Measurements from ENCODE around the gene LBX1.

The LBX1 gene, protein sequence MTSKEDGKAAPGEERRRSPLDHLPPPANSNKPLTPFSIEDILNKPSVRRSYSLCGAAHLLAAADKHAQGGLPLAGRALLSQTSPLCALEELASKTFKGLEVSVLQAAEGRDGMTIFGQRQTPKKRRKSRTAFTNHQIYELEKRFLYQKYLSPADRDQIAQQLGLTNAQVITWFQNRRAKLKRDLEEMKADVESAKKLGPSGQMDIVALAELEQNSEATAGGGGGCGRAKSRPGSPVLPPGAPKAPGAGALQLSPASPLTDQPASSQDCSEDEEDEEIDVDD

GRCh38 chr10:101229266-101230182 lies at the start of gene LBX1:
TSS of gene LBX1 (minus strand) at chr10:101229463. CDS start at chr10:101228815, 648 bp downstream.
- peak; percentile 29 to 34 for DNase-seq

GRCh38 chr10:101273741-101274140 lies 44.5 kb upstream of the LBX1 start:
- DNase-seq: no peak

DNA sequence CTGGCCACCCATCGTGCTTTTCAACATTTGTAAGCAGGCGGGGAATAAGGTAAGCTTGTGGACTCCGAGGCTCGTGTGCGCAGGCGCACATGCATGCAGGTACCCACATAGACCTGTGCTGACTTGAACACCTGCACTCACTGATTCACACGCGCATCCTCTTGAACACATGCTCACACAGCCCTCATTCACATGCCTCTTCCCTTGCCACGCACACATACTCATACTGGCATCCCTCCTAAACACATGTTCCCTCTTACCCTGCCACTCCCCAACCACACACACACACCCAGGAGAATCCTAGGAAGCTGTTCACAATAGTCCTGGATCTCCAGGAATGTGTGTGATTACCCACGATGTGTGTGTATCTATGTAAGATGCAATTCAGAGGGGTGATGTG lies 44.1 kb upstream of the LBX1 start:
- no peak for DNase-seq

DNA sequence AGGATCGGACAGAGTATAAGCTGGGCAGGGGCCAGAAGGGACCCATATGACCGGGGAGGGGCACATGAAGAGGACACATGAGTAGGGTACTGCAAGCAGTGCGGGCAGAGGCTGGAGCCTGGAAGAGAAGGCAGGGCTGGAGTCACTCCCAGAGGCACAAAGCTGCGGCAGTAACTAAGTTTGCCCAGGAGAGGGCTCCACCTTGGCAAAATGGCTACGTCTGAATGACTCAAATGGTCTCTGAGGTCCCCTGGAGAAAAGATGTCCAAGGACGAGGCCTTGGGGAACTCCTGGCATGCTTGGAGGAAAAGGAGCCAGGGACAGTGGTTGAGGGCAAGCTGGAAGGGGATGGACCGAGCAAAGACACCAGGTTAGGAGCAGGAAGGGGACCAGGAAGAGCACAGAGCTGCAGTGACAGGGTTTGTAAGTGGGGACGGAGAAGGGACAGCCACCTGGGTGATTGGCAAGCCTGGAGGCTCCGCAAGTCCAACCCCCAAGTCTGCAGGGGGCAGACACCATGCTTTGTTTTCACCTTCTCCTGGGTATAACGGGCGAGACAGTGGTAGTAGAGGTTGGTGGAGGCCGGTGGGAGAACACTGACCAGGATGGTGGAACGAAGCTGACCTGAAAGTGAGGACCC lies 43.1 kb upstream of the LBX1 start:
- DNase-seq: peak; percentile 79 to 81

- no peak for DNase-seq
Observed at GRCh38 chr10:101270763-101271162, 41.5 kb upstream of the LBX1 start.

DNA sequence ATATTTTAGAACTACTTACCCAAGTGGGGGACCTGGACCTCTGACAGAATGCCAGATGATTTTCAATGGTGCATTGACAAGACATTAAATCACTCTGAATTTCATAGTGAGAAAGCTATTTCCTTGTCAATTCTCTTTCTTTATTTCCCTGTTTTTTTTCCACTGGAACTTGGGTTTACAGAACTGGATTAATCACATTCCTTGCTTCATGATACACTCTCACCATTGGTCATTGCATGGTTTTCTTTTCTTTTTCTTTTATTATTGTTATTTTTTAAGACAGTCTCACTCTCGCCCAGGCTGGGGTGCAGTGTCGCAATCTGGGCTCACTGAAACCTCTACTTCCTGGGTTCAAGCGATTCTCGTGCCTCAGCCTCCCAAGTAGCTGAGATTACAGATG lies 38.5 kb upstream of the LBX1 start:
- DNase-seq: no peak

DNA sequence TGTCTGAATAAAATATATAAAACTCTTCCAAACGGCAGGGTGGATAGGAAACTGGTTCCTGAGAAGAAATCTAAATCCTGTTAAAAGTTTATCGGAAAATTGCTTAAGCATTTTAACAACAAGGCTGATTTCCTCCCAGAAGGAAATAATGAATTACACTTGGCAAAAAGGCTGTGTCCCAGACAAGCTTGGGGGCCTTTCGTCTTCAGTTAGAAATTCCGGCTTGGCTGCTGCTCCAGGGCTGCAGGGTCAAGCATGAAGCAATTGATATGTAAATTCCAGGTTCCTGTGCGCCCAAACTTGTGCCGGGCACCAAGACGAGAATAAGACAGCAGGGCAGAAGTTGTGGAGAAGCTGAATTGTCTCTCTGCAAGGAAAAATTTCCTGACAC lies 38.0 kb upstream of the LBX1 start:
- DNase-seq: no peak

- no peak for DNase-seq
Observed at GRCh38 chr10:101266381-101267289, 37.4 kb upstream of the LBX1 start.

- no peak for DNase-seq
Observed at GRCh38 chr10:101263150-101263752, 34.0 kb upstream of the LBX1 start.

GRCh38 chr10:101262147-101262546 lies 32.9 kb upstream of the LBX1 start:
- no peak for DNase-seq

DNA sequence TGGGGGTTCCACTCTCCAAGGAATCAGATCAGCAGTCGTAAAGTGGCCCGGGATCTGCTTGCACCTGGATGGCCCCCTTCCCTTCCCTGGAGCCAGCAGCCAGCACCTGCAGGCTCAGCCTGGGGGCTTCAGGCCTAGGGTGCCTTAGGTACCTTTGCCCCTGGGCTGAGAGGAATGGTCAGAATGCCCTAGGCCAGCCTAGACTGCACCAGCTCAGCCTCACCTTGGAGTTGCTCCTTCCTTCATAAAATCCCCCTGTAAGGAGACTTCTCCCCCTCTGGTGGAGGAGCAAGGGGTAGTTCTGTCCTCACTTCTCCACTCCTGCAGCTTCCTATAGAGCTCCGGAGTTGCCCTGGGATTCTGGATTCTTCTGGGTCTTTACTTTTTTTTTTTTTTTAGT lies 32.4 kb upstream of the LBX1 start:
- no peak for DNase-seq

DNA sequence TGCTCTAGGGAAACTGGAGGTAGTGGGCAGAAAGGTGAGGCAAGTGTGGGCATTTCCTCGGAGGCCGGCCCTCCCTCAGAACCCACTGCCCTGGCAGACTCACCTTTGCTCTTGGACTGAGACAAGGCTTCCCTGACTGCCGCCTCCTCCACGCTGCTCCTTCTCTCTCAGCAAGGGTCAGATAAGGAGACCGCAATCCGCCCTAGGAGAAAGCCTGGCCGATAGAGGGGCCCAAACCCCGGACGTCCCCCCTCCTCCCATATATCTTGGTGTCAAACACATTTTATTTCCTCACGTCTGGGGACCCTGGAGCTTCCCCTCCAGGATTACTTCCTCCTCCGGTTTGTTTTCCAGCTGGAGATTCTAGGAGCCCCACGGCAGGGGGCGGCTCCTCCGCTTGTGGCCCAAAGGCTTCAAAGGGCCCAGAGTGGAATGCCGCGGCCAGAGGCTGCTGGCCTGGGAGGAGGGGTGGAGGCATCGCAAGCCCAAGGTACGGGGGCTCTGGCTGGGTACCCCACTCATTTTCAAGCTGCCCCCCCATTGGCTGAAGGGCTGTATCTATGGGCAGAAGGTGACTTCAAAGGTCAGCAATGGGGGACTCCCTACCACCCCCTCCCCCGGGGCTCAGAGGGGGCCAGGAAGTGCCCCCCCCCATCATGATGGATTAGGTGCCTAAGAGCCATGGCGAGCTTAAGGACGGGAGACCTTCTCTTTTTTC lies 31.7 kb upstream of the LBX1 start:
- no peak for DNase-seq

- no peak for DNase-seq
Observed at GRCh38 chr10:101258179-101258885, 29.1 kb upstream of the LBX1 start.

GRCh38 chr10:101257491-101257890 lies 28.2 kb upstream of the LBX1 start:
- no peak for DNase-seq

GRCh38 chr10:101257084-101257483 lies 27.8 kb upstream of the LBX1 start:
- DNase-seq: no peak

DNA sequence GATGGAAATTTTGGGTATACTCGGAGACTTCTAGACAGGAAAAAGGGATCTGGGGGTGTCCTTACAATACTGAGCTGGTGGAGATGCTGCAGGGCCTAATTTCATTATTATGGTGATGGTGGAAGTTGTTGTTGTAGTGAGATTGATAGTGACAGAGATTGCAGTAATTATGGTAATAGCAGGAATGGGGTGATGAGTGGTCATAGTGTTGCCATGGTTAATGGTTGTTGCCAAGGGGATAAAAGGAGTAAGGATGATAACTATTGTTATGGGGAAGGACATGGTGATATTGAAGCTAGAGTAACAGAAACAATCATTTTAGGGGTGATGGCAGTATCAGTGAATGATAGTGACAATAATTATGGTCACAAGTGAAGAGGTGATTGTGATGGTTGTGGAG lies 27.1 kb upstream of the LBX1 start:
- DNase-seq: no peak

- no peak for DNase-seq
Observed at GRCh38 chr10:101250136-101250535, 20.9 kb upstream of the LBX1 start.

DNA sequence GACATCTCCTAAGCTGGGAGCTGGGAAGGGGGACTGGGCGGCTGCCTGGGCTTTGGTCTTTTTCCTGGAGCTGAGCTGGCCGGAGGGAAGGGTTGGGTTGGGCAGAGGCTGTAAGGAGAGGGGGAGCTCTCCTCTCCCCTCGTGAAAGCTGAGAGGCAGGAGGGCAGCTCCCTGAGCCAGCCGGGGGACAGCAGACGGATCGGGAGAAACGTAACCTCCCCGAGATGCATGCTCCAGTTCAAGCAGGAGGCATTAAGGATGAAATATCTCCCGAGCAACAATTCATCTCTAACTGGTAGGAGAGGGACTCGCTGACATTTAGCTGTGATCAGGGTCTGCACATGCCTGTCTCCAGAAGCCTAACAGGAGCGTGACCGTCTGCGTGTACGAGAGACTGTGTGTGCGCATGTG lies 19.9 kb upstream of the LBX1 start:
- no peak for DNase-seq

DNA sequence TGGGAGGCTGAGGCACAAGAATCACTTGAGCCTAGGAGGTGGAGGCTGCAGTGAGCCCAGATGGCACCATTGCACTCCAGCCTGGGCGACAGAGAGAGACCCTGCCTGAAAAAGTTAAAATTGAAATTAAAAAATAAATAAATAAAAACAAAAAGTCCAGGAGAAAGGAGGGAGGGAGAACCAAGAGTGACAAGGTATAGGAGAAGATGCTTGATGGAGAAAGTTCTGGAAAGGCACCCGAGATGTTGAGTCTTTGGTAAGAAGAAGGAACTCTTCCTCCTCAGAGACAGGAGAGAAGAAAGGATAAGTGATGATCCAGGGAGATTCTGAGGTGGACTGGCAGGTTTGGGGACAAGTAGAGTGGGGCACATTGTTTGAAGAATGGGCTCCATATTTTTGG lies 17.4 kb upstream of the LBX1 start:
- DNase-seq: no peak

DNA sequence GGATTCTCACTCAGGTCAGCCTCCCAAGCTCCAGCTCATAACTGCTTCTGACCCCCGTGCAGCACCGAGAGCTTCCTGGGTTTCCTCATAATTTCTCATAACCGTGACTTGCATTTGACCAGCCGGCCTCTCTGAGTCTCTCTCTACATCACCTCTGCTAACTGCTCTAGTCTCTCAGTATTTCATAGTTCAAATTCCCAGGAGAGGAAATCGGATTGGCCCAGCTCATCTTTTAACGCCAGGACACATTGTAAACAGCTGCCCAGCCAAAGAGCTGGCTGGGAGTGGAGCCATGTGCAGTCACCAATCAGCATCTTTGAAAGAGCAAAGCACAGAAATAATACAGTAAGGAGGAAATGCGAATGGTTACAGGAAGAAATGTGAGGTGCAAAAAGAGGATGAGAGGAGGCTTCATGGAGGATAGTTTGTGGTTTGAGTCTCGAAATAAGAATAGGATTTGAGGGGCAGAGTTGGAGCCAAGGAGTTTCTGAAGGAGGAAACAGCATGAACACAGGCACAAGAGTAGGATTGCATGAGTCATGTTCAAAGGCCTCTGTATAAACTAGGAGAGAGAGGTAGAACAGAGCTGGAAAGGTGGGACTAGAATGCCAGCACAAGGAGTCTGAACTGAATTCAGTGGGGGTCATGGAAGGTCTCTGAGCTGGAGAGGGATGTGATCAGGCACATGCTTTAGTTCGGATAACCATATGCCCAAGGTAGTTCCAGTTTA lies 15.2 kb upstream of the LBX1 start:
- DNase-seq: no peak

Data from activated T-cell treated with anti-CD3 and anti-CD28 coated beads, Interleukin-2, amount 50 U/mL, for 48 hours (primary cell).